Measurements from ENCODE around the gene DOK6. TPM values are rescaled to one million over a fixed set of nuclear protein-coding genes. Genes with fewer than 3 reads are reported as not detected.

Gene DOK6
- total RNA-seq, 6 donors from 2014 or later, result 0.89 to 6.1 (median 1.9) TPM

- DNase-seq (no peak), ATAC-seq (ENCODE audit: low FRiP score in 2 of 2) (no peak)
- no peak overlapping the region for H3K4me3 ChIP-seq
- H3K9me3 ChIP-seq, result no peaks in the 10 kb centered on the region
- peaks cover 0 to 5% (median 0%) of the 10 kb centered on the region in 4 donors for H3K4me1 ChIP-seq
- H3K27me3 ChIP-seq, result no peaks in the 10 kb centered on the region
- TF ChIP-seq POLR2AphosphoS5 (IDR thresholded peaks at IDR 0.05), result no peak
- TF ChIP-seq POLR2A (IDR thresholded peaks at IDR 0.05), result no peak
- no peak for TF ChIP-seq EP300 (IDR thresholded peaks at IDR 0.05)
- TF ChIP-seq CTCF (IDR thresholded peaks at IDR 0.05), result no peak
- H3K27ac ChIP-seq, result no peak overlapping the region
- 95 to 98% methylated on average over 2 of the region's 2 CpGs for WGBS, 2 donors
- no peaks in the 10 kb centered on the region for H3K36me3 ChIP-seq
These were observed 354.4 kb downstream of the DOK6 start for GRCh38 chr18:69755041-69755440.

GRCh38 chr18:69755856-69756496 is 355.3 kb downstream of the DOK6 start:
- Histone ChIP-seq H3K27ac (no peak overlapping the region), H3K27me3 (no peaks in the 10 kb centered on the region), H3K4me1 (peaks cover 0 to 5% (median 0%) of the 10 kb centered on the region in 4 donors), H3K9me3 (no peaks in the 10 kb centered on the region), H3K4me3 (no peak overlapping the region), H3K36me3 (no peaks in the 10 kb centered on the region)
- 93% methylated on average over 6 of the region's 6 CpGs for WGBS, 2 donors
- no peak for DNase-seq
- TF ChIP-seq CTCF (IDR thresholded peaks at IDR 0.05) (no peak), POLR2A (IDR thresholded peaks at IDR 0.05) (no peak), EP300 (IDR thresholded peaks at IDR 0.05) (no peak), POLR2AphosphoS5 (IDR thresholded peaks at IDR 0.05) (no peak)
- ATAC-seq (ENCODE audit: low FRiP score in 2 of 2), result no peak

GRCh38 chr18:69757733-69758132 is 357.0 kb downstream of the DOK6 start:
- no peak overlapping the region for H3K4me3 ChIP-seq
- TF ChIP-seq CTCF (IDR thresholded peaks at IDR 0.05) (no peak), POLR2AphosphoS5 (IDR thresholded peaks at IDR 0.05) (no peak), POLR2A (IDR thresholded peaks at IDR 0.05) (no peak), EP300 (IDR thresholded peaks at IDR 0.05) (no peak)
- 79 to 81% methylated on average over 6 of the region's 6 CpGs for WGBS, 2 donors
- DNase-seq (no peak), ATAC-seq (ENCODE audit: low FRiP score in 2 of 2) (no peak)
- no peaks in the 10 kb centered on the region for H3K9me3 ChIP-seq
- no peaks in the 10 kb centered on the region for H3K36me3 ChIP-seq
- H3K27ac ChIP-seq, result no peak overlapping the region
- peaks cover 0 to 4% (median 0%) of the 10 kb centered on the region in 4 donors for H3K4me1 ChIP-seq
- no peaks in the 10 kb centered on the region for H3K27me3 ChIP-seq

- no peaks in the 10 kb centered on the region for H3K27me3 ChIP-seq
- no peak for ATAC-seq (ENCODE audit: low FRiP score in 2 of 2)
- peaks cover 0 to 2% (median 0%) of the 10 kb centered on the region in 4 donors for H3K4me1 ChIP-seq
- H3K9me3 ChIP-seq, result no peaks in the 10 kb centered on the region
- DNase-seq, result no peak
- TF ChIP-seq POLR2A (IDR thresholded peaks at IDR 0.05), result no peak
- H3K4me3 ChIP-seq, result no peak overlapping the region
- H3K36me3 ChIP-seq, result no peaks in the 10 kb centered on the region
- no peak overlapping the region for H3K27ac ChIP-seq
These were observed 357.8 kb downstream of the DOK6 start for GRCh38 chr18:69758458-69758857.

GRCh38 chr18:69759046-69759445 is 358.4 kb downstream of the DOK6 start:
- no peaks in the 10 kb centered on the region for H3K27me3 ChIP-seq
- no peak overlapping the region for H3K27ac ChIP-seq
- TF ChIP-seq EP300 (IDR thresholded peaks at IDR 0.05) (no peak), POLR2AphosphoS5 (IDR thresholded peaks at IDR 0.05) (no peak), POLR2A (IDR thresholded peaks at IDR 0.05) (no peak), CTCF (IDR thresholded peaks at IDR 0.05) (no peak)
- no peaks in the 10 kb centered on the region for H3K36me3 ChIP-seq
- DNase-seq, result no peak
- WGBS, 2 donors, result 55 to 59% methylated on average over 2 of the region's 2 CpGs
- no peaks in the 10 kb centered on the region for H3K9me3 ChIP-seq
- no peak for ATAC-seq (ENCODE audit: low FRiP score in 2 of 2)
- no peaks in the 10 kb centered on the region for H3K4me1 ChIP-seq
- H3K4me3 ChIP-seq, result no peak overlapping the region
